ENCODE measurements around the gene STN1.

The STN1 gene

GRCh38 chr10:103839872-103840739 lies 77.9 kb downstream of the STN1 start:
- no peak for DNase-seq

DNA sequence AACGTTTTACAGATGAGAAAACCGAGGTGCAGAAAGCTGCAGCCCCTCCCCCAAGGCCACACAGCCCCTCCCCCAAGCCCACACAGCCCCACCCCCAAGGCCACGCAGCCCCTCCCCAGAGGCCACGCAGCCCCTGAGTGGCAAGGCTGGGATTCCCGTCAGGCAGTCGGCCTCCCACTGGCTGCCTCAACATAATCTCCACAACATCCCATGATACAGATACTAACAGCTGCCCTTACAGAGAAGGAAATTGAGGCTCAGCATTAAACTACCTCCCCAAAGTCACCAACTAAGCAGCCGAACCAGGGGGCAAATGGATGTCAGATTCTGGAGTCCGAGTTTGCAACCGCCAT lies 78.5 kb downstream of the STN1 start:
- DNase-seq, result no peak

- no peak for DNase-seq
Observed at GRCh38 chr10:103838862-103839518, 79.0 kb downstream of the STN1 start.

- no peak for DNase-seq
Observed at GRCh38 chr10:103838070-103838395, 80.0 kb downstream of the STN1 start.

DNA sequence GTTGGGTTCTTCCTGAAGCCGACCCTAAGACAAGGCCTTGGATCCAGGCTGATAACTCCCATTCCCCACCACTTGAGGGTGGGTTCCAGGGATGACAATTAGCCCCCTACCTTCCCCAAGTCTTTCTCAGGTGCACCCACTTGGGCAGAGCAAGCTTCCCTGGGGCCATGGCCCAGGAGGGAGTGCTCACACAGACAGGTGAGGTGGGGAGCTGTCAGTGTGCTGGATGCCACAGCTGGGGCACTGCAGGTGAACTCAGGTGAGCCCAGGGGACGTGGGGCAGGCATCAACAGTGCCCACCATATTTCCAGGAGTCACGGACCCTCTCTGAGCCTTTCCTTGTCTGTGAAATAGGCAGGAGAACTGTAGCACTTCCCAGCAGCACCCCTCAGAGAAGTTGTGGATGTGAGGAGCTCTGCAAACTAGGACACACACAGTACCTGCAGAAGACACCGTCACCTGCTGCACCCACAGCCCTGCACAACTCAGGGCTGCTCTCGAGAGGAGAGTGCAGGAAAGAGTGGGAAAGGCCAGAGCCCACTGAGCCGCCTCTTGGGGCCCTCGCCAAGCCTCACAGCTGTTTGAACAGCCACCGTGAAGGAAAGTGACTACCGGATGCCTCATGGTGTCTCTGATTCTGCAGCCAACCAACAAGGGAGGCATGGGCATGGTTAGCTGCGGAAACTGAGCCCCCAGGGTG lies 80.5 kb downstream of the STN1 start:
- no peak for DNase-seq

GRCh38 chr10:103836861-103837260 lies 81.1 kb downstream of the STN1 start:
- no peak for DNase-seq

- DNase-seq, result no peak
Observed at GRCh38 chr10:103836273-103836672, 81.7 kb downstream of the STN1 start.

GRCh38 chr10:103835096-103836050 lies 82.6 kb downstream of the STN1 start:
- no peak for DNase-seq

- DNase-seq, result no peak
Observed at GRCh38 chr10:103834436-103835095, 83.4 kb downstream of the STN1 start.

DNA sequence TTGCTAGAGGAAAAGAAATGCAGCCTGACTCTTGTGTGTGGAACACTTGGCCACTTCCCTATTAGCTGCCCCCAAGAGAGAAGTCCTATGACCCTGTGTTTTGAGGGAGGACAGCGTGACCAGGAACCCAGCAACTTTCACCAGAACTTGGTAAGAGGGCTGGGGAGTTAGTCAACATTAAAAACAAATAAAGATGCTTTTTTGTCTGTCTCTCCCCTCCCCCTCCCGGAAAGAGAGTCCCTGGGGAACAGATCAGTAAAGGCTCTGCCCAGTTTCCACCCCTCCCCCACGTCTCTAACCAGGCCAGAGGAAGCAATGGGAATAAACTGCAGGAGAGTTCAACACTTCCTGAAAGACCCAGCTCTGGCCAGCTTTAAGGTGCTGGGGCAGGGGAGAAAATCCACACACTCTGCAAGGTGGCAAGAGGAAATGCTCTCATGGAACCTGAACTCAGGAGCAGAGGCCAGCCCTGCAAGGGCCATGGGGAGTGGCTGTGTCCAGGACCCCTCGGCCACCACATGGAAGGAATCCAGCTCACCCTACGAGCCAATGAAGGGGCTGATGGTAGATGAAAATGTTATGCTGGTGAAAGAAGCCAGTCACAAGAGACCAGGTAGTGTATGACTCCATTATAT lies 84.1 kb downstream of the STN1 start:
- peak; percentile 52 for DNase-seq

DNA sequence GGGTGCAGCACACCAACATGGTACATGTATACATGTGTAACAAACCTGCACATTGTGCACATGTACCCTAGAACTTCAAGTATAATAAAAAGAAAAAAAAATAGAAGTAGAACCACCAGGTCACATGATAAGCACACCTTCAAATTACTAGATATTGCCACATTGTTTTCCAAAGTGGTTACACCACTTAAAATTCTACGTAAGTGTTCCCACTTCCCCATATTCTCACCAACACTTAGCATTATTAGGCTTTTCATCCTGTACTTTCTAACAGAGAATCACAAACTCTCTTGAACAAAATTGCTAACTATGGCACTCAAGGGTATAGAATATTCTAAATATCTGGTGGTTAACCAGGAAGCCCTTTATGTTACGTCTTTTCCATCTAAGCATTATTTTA lies 85.2 kb downstream of the STN1 start:
- DNase-seq, result no peak

All from suppressor macrophage treated with lipopolysaccharide for 4 hours (primary cell).